ENCODE measurements around the gene ADGRA1. TPM values are rescaled to one million over a fixed set of nuclear protein-coding genes. Genes with fewer than 3 reads are reported as not detected.

ADGRA1 gene
- total RNA-seq, 2 experiments from 2014 or later, result not detected

- H4K20me1 ChIP-seq (ENCODE audit: insufficient read depth, low read length), result no peaks in the 10 kb centered on the region
- H3K4me1 ChIP-seq (ENCODE audit: insufficient read depth, low read length, poor library complexity, severe bottlenecking), result no peaks in the 10 kb centered on the region
- no peak overlapping the region for H3K4me3 ChIP-seq (ENCODE audit: low read depth, low read length, poor library complexity, severe bottlenecking)
- H2AFZ ChIP-seq (ENCODE audit: low read length), result no peak overlapping the region
- no peaks in the 10 kb centered on the region for H3K79me2 ChIP-seq (ENCODE audit: insufficient read depth, low read depth, low read length)
- no TSS peak for BruUV-seq (replicated peaks)
- no peak for TF ChIP-seq CTCF (conservative IDR thresholded peaks at IDR 0.05; ENCODE audit: low read length)
- no peak for TF ChIP-seq EZH2phosphoT487 (IDR thresholded peaks at IDR 0.05; ENCODE audit: borderline replicate concordance, low read depth, low read length)
- no peaks in the 10 kb centered on the region for H3K9me3 ChIP-seq (ENCODE audit: low read length)
- H3K4me2 ChIP-seq (ENCODE audit: low read length), result no peak overlapping the region
- POLR2A ChIA-PET, result no interaction called here
- no peaks in the 10 kb centered on the region for H3K36me3 ChIP-seq (ENCODE audit: insufficient read depth, low read length)
- intact Hi-C loops (cut with micrococcal nuclease; ENCODE audit: unreplicated experiment), result no loop called here
- DNase-seq (ENCODE audit: low spot score), result no peak
- H3K27ac ChIP-seq (ENCODE audit: low read depth, low read length, poor library complexity, severe bottlenecking), result no peak overlapping the region
- H3K9me2 ChIP-seq (ENCODE audit: insufficient read depth, low read length), result no peaks in the 10 kb centered on the region
- CTCF ChIA-PET (ENCODE audit: unreplicated experiment), result no interaction called here
Observed at GRCh38 chr10:133094286-133094685, 6.6 kb downstream of the ADGRA1 start.

GRCh38 chr10:133094866-133095265 lies 7.1 kb downstream of the ADGRA1 start:
- no peaks in the 10 kb centered on the region for H3K36me3 ChIP-seq (ENCODE audit: insufficient read depth, low read length)
- DNase-seq (ENCODE audit: low spot score), result no peak
- H3K27ac ChIP-seq (ENCODE audit: low read depth, low read length, poor library complexity, severe bottlenecking), result no peak overlapping the region
- no peaks in the 10 kb centered on the region for H3K4me1 ChIP-seq (ENCODE audit: insufficient read depth, low read length, poor library complexity, severe bottlenecking)
- no peak overlapping the region for H2AFZ ChIP-seq (ENCODE audit: low read length)
- BruUV-seq (replicated peaks), result no TSS peak
- POLR2A ChIA-PET, result no interaction called here
- H3K9me3 ChIP-seq (ENCODE audit: low read length), result no peaks in the 10 kb centered on the region
- TF ChIP-seq CTCF (conservative IDR thresholded peaks at IDR 0.05; ENCODE audit: low read length) (no peak), EZH2phosphoT487 (IDR thresholded peaks at IDR 0.05; ENCODE audit: borderline replicate concordance, low read depth, low read length) (no peak)
- intact Hi-C loops (cut with micrococcal nuclease; ENCODE audit: unreplicated experiment), result no loop called here
- no peak overlapping the region for H3K4me2 ChIP-seq (ENCODE audit: low read length)
- H3K9me2 ChIP-seq (ENCODE audit: insufficient read depth, low read length), result no peaks in the 10 kb centered on the region
- no peaks in the 10 kb centered on the region for H3K79me2 ChIP-seq (ENCODE audit: insufficient read depth, low read depth, low read length)
- CTCF ChIA-PET (ENCODE audit: unreplicated experiment), result no interaction called here
- no peak overlapping the region for H3K4me3 ChIP-seq (ENCODE audit: low read depth, low read length, poor library complexity, severe bottlenecking)
- no peaks in the 10 kb centered on the region for H4K20me1 ChIP-seq (ENCODE audit: insufficient read depth, low read length)

GRCh38 chr10:133095586-133095985 lies 7.9 kb downstream of the ADGRA1 start:
- Histone ChIP-seq H3K9me2 (ENCODE audit: insufficient read depth, low read length) (no peaks in the 10 kb centered on the region), H3K27ac (ENCODE audit: low read depth, low read length, poor library complexity, severe bottlenecking) (no peak overlapping the region), H3K4me3 (ENCODE audit: low read depth, low read length, poor library complexity, severe bottlenecking) (no peak overlapping the region), H3K79me2 (ENCODE audit: insufficient read depth, low read depth, low read length) (no peaks in the 10 kb centered on the region), H4K20me1 (ENCODE audit: insufficient read depth, low read length) (no peaks in the 10 kb centered on the region), H3K4me1 (ENCODE audit: insufficient read depth, low read length, poor library complexity, severe bottlenecking) (no peaks in the 10 kb centered on the region), H3K4me2 (ENCODE audit: low read length) (no peak overlapping the region), H3K9me3 (ENCODE audit: low read length) (no peaks in the 10 kb centered on the region), H2AFZ (ENCODE audit: low read length) (no peak overlapping the region), H3K36me3 (ENCODE audit: insufficient read depth, low read length) (no peaks in the 10 kb centered on the region)
- DNase-seq (ENCODE audit: low spot score), result no peak
- intact Hi-C loops (cut with micrococcal nuclease; ENCODE audit: unreplicated experiment), result no loop called here
- ChIA-PET CTCF (ENCODE audit: unreplicated experiment) (no interaction called here), POLR2A (no interaction called here)
- no TSS peak for BruUV-seq (replicated peaks)
- no peak for TF ChIP-seq CTCF (conservative IDR thresholded peaks at IDR 0.05; ENCODE audit: low read length)
- no peak for TF ChIP-seq EZH2phosphoT487 (IDR thresholded peaks at IDR 0.05; ENCODE audit: borderline replicate concordance, low read depth, low read length)
